Neutrophil (primary cell): ENCODE data around the gene KLK5.
"Not testable (repeated sequence)": the region's sequence is repeated elsewhere in the genome, so short reads cannot be mapped to it uniquely, and the experiment has no call there.

Source experiments
- H3K27ac ChIP-seq: fragments of 200-600 bp; sonication (generic); 2 replicates; pipeline ENCODE4 v1.5.1; 2016; ENCODE audit warnings: mild to moderate bottlenecking, moderate library complexity
- H3K27me3 ChIP-seq: fragments of 200-600 bp; sonication (generic); 2 replicates; pipeline ENCODE4 v1.6.0; 2016; ENCODE audit warnings: mild to moderate bottlenecking
- H3K36me3 ChIP-seq: fragments of 200-600 bp; sonication (generic); 2 replicates; pipeline ENCODE4 v1.5.1; 2017
- H3K4me1 ChIP-seq, 2 experiments: fragments of 200-600 bp in 1 of 2; sonication (generic) in 1 of 2; 1 replicate in 1 of 2; 2 replicates in 1 of 2; pipeline versions ENCODE4 v1.5.1 to v1.6.1; 2013 to 2016; ENCODE audit warnings: low read depth in 1 of 2, low read length in 1 of 2, mild to moderate bottlenecking in 1 of 2, moderate library complexity in 1 of 2; ENCODE audit not compliant: control insufficient read depth in 1 of 2, insufficient read depth in 1 of 2
- H3K4me3 ChIP-seq, 2 experiments: fragments of 200-600 bp in 1 of 2; sonication (generic) in 1 of 2; 1 replicate in 1 of 2; 2 replicates in 1 of 2; pipeline ENCODE4 v1.5.1; 2013 to 2016; ENCODE audit warnings: low read depth in 1 of 2, low read length in 1 of 2, mild to moderate bottlenecking in 1 of 2, moderate library complexity in 1 of 2
- H3K9me3 ChIP-seq: fragments of 200-600 bp; sonication (generic); 2 replicates; pipeline ENCODE4 v1.5.1; 2016
- TF ChIP-seq, protein P1 (sequence below): fragments of 200-600 bp; sonication (generic); IDR thresholded peaks from 2 replicates; pipeline ENCODE4 v1.5.1; 2016; ENCODE audit warnings: antibody characterized with exemption

KLK5 gene

GRCh38 chr19:50899569-50899968, 53.3 kb downstream of the KLK5 start:
- H3K27me3 ChIP-seq: peaks cover 27% of the 10 kb centered on the region
- H3K27ac ChIP-seq: no peak overlapping the region
- H3K4me3 ChIP-seq: no peak overlapping the region
- no peaks in the 10 kb centered on the region for H3K9me3 ChIP-seq
- H3K36me3 ChIP-seq: no peaks in the 10 kb centered on the region
- no peaks in the 10 kb centered on the region for H3K4me1 ChIP-seq
- TF ChIP-seq, protein P1, sequence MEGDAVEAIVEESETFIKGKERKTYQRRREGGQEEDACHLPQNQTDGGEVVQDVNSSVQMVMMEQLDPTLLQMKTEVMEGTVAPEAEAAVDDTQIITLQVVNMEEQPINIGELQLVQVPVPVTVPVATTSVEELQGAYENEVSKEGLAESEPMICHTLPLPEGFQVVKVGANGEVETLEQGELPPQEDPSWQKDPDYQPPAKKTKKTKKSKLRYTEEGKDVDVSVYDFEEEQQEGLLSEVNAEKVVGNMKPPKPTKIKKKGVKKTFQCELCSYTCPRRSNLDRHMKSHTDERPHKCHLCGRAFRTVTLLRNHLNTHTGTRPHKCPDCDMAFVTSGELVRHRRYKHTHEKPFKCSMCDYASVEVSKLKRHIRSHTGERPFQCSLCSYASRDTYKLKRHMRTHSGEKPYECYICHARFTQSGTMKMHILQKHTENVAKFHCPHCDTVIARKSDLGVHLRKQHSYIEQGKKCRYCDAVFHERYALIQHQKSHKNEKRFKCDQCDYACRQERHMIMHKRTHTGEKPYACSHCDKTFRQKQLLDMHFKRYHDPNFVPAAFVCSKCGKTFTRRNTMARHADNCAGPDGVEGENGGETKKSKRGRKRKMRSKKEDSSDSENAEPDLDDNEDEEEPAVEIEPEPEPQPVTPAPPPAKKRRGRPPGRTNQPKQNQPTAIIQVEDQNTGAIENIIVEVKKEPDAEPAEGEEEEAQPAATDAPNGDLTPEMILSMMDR: no peak

- Histone ChIP-seq H3K27ac (no peak overlapping the region), H3K27me3 (peaks cover 27% of the 10 kb centered on the region)
- TF ChIP-seq, protein P1: no peak
These were observed 54.8 kb downstream of the KLK5 start for GRCh38 chr19:50898018-50898417.

DNA sequence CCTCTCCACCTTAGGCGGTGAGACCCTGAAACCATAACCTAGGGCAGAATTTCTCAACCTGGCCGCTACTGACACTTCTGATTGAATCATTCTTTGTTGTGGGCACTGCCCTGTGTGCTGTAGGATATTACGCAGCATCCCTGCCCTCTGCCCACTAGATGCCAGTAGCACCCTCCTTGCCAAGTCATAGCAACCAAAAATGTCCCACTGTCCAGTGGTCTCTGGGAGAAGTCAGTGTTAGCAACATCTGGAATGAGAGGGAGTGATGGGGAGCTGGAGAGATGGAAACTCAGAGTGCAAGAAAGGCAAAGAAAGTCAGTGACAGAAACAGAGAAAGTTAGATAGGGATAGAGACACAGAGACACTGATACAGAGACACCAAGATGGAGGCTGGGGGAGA, 55.2 kb downstream of the KLK5 start:
- H3K4me3 ChIP-seq: no peak overlapping the region
- no peaks in the 10 kb centered on the region for H3K9me3 ChIP-seq
- H3K4me1 ChIP-seq: no peaks in the 10 kb centered on the region
- H3K36me3 ChIP-seq: no peaks in the 10 kb centered on the region
- TF ChIP-seq, protein P1: no peak
- H3K27me3 ChIP-seq: peaks cover 27% of the 10 kb centered on the region
- H3K27ac ChIP-seq: no peak overlapping the region

More at GRCh38 chr19:50898018-50898417, 54.8 kb downstream of the KLK5 start:
- Histone ChIP-seq H3K9me3 (no peaks in the 10 kb centered on the region), H3K36me3 (no peaks in the 10 kb centered on the region), H3K4me3 (no peak overlapping the region), H3K4me1 (no peaks in the 10 kb centered on the region)

- no peak overlapping the region for H3K27ac ChIP-seq
- TF ChIP-seq, protein P1: no peak
- no peaks in the 10 kb centered on the region for H3K36me3 ChIP-seq
- H3K4me3 ChIP-seq: no peak overlapping the region
- no peaks in the 10 kb centered on the region for H3K9me3 ChIP-seq
- H3K4me1 ChIP-seq: no peaks in the 10 kb centered on the region
- H3K27me3 ChIP-seq: peaks cover 27% of the 10 kb centered on the region
These were observed 55.6 kb downstream of the KLK5 start for GRCh38 chr19:50897191-50897607.

GRCh38 chr19:50896591-50897190, 56.1 kb downstream of the KLK5 start:
- TF ChIP-seq, protein P1: no peak
- Histone ChIP-seq H3K4me1 (no peaks in the 10 kb centered on the region), H3K9me3 (no peaks in the 10 kb centered on the region), H3K36me3 (no peaks in the 10 kb centered on the region), H3K27ac (no peak overlapping the region), H3K4me3 (no peak overlapping the region), H3K27me3 (peaks cover 24% of the 10 kb centered on the region)

GRCh38 chr19:50896089-50896590, 56.7 kb downstream of the KLK5 start:
- not testable (repeated sequence) for H3K4me3 ChIP-seq

More at GRCh38 chr19:50896089-50896590, 56.7 kb downstream of the KLK5 start:
- peaks cover 23% of the 10 kb centered on the region for H3K27me3 ChIP-seq
- not testable (repeated sequence) for H3K36me3 ChIP-seq, H3K4me1 ChIP-seq, H3K9me3 ChIP-seq, H3K27ac ChIP-seq
